NCI-H128 (cell line): ENCODE data around the gene ZNF396.

Experiments
- DNase-seq: peaks from one replicate; lab custom pipeline; 2025; ENCODE audit not compliant: unreplicated experiment; lab: John Stamatoyannopoulos, UW

The ZNF396 gene

DNA sequence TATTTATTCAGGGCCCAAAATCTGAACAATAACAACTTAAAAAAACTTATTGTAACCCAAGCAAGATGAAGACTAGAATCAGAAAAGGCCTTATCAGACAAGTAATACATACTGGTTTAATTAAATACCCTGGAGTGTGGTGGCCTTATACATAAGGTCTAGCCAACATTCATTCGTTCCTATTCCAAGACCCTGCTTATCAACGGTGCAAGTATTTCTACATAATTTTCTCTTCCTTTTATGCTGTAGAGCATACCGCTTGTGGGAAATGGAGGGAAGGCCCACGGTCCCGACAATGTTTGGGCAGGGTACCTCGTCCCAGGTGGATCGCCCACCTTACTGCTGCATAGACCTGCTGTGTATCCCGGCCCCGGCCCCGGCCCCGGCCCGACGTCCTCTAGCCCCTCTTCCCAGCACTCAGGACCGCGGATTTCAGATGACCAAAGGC, 33.6 kb downstream of the ZNF396 start:
- no peak for DNase-seq

DNA sequence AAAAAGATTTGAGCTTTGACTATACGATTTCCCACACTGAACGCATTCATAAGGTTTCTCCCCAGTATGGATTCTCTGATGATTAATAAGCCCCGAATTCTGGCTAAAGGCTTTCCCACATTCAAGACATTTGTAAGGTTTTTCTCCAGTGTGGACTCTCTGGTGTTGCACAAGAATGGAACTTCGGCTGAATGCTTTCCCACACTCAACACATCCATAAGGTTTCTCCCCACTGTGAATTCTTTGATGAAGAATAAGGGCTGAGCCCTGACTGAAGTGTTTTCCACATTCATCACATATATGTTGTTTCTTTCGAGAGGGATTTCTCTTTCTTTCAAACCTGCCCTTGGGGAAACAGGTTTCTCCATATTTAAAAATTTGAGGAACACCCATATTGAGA, 39.9 kb downstream of the ZNF396 start:
- no peak for DNase-seq

DNA sequence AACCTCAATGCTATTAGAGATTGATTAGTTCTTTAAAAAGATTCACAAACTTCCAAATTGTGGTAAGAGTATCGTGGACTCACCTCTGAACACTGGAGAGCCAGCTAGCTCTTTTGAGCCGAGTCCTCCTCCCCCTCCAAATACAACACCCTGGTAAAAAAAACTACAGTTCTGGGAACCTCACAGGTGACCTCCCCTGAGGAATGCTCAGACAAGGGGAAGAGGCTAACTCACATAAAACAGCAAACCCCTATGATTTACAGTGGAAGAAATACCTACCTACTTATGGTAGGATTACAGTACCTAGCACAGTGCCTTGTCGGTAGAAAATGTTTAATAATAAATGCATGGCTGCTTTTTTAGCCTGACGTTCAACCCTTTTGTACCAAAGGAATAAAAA, 41.3 kb downstream of the ZNF396 start:
- DNase-seq, result no peak

DNA sequence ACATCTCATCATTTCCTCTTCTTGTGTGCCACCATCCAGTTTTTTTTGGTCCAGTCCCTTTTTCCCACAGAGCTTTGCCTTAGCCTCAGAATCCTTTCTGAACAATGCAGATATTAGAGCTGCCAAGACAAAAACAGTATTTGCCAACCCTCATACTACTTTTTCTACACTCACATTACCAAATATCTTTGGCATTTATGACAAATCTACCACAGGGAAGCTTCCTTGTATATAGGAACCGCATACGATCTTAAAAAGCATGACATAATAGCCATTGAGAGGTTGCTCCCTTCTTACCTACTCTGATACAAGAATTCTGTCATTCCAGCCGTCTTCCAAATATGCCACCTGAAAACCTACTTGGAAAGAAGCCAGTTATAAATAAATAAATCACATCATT, 42.3 kb downstream of the ZNF396 start:
- no peak for DNase-seq

DNA sequence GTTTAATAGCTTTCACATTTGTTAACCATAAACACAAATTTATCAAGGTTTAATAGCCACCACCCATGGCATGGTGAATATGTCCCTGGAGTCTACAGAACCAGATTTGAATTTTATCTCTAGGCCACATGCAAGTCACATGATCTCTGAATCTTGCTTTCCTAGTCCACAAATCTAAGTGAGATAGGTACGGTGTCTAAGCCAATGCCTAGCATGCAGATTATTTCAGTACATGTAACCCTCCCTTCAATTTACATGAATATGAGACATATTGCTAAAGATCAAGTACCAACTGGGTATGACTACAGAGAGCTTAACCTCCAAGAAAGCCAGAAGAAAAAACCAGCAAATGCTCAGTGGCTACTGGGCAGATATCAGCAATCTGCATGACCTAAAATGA, 42.9 kb downstream of the ZNF396 start:
- no peak for DNase-seq

DNA sequence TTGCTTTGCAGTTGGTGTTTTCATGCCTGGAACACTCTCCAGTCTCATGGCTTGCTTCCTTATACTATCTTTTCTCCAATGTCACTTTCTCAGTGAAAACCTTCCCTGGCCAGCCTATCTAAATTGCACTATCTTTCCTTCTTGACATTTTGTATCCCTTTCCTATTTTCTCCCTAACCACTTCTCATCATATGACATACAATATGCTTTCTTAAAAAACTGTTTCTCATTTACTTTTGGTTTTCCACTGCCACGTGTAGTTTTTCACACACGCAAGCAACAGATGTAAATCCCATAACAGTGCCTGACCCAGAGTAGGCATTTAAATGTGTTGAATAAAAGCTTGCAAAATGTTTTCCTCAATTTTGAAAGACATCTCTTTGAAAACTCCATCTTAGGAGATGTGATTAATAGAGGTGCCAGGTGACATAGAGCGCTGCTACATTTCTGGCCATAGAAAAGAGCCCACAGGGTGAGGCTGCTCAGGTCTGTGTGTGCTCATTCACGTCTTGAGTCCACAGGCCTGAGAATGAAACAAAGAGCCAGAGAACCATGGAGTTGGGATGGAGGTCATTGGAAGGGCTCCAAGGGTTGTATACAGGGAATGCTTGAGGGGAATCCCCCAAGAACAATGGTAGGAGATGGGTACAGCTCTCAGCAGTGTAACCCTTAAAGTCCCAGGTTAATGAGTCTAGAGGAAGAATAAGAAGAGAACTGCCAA, 45.6 kb downstream of the ZNF396 start:
- no peak for DNase-seq

DNA sequence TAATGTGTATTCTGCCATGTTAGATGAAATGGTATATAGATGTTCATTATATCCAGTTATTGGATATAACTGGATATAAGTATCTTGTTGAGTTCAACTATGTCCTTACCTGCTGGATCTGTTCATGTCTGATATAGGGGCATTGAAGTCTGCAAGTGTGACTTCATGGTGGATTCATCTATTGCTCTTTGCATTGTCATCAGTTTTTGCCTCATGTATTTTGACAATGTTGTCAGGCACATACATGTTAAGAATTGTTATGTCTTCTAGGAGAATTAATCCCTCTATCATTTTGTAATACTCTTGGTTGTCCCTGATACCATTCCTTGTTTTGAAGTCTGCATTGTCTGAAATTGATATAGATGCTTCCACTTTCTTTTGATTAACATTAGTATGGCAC, 48.3 kb downstream of the ZNF396 start:
- no peak for DNase-seq

DNA sequence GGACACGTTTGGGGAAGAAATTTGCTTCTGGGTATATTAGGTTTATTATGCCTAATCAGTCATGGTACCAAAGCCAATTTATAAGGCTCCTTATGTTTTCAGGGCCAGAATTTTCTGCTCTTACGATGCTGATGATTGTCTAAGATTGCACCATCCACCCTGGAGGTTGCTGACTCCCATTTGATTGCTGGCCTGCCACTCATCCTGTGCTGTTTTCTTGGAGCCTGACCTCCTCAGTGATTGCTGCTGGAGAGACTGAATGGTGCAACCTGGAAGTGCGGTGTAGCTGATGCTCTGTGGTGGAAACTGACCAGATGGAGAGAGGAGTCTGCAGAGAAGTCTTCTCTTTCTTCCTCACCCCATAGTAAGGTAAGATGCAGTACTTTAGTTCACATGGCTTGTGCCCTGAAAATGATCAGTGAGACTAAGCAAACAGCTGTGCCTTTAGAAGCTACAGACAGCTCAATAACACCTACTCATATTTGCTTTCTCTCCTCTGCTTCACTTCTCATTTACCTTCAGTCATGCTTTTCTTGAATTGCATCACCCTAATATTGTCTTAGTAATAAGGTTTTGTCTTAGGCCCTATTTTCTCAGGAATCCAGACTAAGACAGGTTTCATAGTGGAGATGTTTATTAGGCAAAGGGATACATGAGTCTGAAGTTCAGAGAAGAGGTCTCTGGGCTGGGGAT, 50.3 kb downstream of the ZNF396 start:
- no peak for DNase-seq

DNA sequence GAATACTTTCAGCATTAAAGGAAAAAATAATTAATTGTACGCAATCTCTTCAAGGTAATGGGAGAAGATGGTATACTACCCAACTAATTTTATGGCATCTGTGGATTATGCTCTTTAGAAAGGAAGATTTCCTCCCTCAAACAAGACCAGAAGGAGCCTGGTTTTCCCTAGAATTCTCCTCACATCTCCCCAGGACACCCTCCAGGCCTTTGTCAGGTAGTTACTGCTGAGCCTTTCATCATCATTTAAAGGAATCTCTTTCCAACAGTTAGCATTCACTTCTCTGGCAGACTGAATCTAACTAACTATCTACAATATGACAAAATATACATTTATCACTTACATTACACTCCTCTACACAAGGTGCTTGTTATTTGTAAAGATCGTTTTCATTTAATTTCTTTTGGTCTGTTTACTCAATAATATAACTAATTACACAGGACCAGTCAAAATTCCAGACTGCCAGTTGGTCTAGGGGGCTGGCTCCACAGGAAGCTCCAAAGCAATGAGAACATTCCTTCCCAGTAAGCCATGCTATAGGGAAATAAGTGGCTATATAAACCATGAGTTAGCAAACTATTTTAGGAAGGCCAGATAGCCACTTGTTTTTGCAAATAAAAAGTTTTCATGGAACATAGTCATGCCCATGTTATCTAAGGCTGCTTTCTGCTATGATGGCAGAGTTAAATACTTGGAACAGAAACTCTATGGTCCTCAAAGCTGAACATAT, 52.0 kb downstream of the ZNF396 start:
- no peak for DNase-seq

DNA sequence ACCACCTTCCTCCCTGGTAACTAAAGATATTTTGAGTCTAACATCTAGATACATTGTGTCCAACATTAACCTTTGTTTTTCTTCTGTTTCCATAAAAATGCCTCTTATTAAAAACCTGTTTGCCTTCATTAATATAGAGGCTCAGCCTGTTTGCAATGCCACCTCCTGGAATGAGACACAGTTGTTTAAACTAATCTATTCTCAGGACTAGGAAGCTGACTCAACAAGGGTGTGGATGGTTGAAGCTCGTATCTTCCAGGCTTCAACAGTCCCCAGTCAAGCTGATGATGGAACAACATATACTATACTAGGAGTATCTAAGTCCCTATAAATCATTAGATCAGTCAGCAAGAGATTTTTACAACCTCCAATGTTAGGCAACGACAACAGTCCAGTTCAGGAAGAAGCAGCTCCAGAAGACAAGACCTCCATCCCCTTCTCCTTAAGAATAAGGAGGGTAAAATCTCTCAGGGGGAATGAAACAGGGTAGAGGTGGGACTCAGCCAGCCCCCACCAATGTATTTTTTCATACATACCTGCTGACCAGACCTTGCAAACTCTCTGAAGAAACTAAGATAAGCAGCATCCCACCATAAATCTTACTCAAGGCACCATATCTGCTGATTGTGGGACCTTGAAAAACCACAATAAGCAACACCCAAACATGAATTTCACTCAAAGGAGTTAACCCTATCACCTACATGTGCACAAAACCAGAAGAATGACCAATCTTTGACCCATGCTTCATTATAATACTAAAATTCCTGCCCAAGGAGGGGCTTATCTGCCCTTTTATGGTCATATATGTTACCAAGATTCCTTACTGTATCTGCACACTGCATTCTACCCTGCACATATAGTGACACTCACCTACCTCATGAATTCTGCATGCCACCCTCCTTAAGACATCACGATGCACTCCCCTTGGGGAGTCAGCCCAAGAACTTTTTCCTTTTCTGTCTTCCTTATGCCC, 54.4 kb downstream of the ZNF396 start:
- DNase-seq, result no peak
